GM08714 (cell line): ENCODE data around the gene PKHD1.

Source experiments
- H3K4me3 ChIP-seq: fragments of 200-500 bp; sonication (Bioruptor generic); 2 replicates; pipeline ENCODE4 v1.5.1; 2014; ENCODE audit warnings: mild to moderate bottlenecking, low read length, inconsistent platforms
- ZNF274 ChIP-seq: IDR thresholded peaks from 2 replicates; pipeline ENCODE4 v1.6.1; 2012; ENCODE audit warnings: mild to moderate bottlenecking, low read depth, low read length

The PKHD1 gene

DNA sequence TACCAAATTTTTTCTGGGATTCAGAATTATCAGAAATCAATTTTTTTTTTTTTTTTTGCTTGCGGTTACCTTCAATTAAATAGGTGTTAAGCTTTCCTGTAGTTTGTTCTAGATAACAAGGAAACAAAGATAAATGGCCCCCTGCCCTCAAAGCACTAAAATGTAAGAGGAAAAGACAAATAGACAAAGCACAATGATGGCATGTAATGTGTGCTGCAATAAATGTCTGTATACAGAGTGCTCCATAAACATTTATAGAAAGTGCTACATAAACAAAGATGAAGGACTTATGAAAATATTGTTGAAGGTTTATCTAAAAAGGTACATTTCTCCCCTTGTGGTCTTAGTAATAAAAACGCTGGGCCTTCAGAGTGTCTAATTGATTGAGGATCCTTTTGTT lies 384.6 kb downstream of the PKHD1 start:
- no peak overlapping the region for H3K4me3 ChIP-seq
- no peak for TF ChIP-seq ZNF274

DNA sequence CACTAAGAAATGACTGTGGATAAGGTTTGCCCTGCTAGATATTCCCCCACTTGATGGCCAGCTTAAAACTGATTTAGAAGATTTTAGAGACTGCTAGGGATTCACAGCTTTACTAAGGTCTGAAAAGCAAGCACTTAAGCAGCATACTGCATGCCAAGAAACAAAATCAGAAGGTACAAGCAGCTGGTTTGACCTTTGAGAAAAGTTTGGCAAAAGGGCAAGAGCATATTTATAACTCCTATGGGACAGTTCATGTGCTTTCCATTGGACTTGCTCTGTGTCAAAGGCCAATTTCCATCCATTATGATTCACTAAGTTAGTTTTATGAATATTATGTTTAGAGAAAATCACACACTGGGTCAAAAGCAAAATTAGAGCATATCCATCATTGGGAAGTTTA lies 402.8 kb downstream of the PKHD1 start:
- no peak overlapping the region for H3K4me3 ChIP-seq
- no peak for TF ChIP-seq ZNF274

DNA sequence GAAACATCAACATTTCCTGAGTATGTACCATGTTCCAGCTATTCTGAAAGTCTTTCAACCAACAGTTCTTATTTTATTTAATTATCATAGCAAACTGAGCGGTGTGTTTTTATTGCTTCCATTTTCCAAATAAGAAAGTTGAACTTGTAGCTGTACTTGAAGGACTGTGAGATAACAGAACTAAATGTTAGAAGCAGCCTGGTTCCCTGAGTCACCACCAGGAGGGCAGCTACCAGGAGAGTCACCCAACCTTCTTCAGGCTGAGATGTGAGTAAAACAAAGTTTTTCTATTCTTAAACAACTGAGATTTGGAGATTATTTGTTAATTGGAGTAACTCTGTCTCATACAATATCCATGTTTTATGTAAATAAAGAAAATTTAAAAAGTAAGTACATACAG lies 403.4 kb downstream of the PKHD1 start:
- no peak for TF ChIP-seq ZNF274
- H3K4me3 ChIP-seq, result no peak overlapping the region

DNA sequence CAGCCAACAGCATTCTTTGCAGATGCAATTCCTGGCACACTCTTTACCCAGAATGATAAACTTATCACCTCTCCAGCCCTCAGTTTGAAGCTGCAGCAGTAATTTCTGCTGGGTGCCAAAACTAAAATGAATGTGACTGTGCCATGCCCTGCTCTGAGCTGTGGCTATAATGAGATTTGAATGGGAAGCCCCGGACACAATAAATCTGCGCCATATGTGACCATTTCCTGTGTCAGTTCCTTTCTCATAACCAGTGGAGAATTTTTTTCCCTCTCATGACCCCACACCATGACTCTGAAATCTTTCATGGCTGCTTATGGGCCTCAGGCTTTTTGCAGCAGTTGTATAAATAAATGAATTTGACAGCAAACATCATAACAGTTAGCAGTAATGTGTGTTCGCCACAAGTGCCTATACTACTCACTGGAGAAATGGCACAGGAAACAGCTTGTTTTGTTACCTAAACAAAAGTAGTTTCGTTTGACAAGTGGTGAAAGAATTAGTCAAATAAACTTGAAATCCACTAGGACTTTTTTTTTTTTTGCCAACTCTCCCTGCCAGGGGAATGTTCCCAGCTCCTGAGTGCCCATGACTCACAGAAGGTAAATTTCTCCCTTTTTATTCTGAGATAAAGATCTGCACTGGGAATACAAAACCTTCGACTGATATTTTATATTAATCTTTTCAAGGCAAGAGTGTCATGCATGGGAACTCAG lies 408.4 kb downstream of the PKHD1 start:
- TF ChIP-seq ZNF274, result no peak
- H3K4me3 ChIP-seq, result no peak overlapping the region

DNA sequence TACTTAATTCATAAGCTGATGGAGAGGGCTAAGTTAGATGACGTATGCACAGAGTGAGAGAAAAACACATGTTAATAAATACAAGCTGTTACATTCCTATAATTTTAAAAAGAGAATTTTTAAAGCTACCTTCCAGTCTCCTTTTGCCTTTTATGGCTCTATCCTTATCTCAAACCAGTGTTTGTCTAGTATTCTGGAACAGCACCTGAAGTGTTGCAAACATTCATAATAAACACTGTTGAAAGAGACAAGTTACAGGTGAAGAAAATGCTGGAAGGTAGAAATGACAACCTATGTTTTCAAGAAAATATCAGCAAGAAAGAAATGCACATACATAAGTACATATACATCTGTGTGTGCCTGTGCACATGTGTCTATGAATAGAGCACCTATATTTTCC lies 409.1 kb downstream of the PKHD1 start:
- TF ChIP-seq ZNF274, result no peak
- H3K4me3 ChIP-seq, result no peak overlapping the region

DNA sequence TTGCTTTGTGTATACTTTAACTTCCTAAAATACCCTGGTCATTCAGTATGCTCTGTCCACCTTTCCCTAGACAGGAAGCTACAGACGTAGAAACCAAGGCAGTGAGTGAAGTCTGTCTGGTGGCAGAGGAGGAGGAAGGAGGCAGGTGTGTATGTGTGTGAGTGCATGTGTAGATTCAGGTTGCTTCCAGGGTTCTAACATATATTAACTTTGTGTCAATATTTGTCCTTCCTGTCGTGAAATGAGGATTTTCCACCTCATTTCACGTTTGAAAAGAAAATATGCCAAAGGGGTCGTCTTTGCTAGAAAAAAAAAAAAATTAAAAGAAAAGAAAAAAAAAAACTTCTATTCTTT lies 411.5 kb downstream of the PKHD1 start:
- TF ChIP-seq ZNF274, result no peak
- H3K4me3 ChIP-seq, result no peak overlapping the region

DNA sequence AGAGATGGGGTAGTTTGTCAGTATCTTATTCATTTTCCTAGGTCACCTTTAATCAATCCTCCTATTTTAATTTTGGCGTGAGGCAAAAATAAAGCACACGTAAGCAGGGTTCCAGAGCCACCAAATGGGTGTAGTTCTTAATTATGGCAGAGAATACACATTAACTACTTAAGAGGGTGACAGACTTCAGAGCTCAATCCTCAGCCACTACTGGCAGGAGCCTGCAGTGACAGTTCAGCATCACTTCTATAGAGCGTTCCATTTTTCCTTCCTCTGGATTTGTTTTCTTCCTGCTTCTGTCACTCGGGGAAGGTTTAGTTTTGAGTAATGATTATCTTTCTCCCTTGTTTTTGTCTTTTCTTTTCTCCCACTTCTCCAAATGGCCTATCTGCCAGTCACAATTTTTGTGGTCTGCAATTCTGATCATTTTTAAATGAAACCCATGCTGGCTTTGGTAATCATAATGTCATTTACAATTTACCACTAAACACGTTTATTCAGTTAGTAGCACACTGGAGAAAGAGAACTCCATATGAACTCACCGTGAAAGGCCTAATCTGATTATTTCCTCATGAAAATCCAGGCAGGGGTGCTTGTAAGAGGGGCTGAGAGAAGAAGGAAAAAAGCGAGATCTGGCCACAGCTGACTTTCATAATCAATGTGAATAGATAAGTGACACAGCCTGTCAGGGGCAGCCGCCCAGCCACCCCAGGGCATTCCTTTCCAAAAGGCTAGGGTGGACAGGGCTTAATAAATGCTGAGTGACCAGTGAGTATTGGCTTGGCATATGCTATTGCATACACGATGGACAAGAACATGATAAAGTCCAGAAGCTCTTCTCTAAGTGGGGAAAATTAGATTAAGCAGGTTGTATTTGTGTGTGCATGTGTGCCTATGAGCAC lies 412.1 kb downstream of the PKHD1 start:
- no peak for TF ChIP-seq ZNF274
- H3K4me3 ChIP-seq, result no peak overlapping the region

DNA sequence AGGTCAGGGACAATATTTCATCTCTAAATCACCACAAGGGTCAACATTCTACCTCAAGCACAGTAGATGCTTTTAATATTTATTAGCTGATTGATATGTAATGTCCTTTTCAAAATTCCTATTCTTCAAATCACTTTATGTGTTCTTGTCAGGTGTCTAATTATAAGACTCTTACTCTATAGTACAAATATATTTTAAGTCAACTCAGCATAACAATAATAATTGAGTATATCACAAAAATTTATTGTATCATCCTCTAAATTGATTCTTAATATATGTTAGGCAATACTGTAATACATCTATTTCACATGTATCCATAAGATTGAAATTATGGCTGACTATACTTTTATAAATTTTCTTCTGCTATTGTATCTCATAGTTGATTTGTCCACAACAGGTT lies 423.9 kb downstream of the PKHD1 start:
- no peak overlapping the region for H3K4me3 ChIP-seq
- TF ChIP-seq ZNF274, result no peak

DNA sequence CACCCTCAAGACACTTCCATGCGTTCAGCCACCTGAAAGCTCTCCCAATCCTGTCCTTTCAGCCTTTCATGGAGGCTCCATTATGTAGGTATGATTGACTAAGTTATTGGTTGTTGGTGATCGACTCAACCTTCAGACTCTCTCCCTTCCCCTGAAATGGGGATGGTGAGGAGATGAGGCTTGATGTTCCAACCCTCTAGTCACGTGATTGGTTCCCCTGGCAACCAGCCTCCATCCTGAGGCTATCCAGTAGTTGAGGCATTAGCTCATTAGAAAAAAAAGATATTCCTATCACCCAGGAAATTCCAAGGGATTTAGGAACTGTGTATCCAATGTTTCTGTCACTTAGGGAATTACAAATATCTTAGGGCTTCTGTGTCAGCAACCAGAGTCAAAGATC lies 426.6 kb downstream of the PKHD1 start:
- no peak for TF ChIP-seq ZNF274
- no peak overlapping the region for H3K4me3 ChIP-seq

DNA sequence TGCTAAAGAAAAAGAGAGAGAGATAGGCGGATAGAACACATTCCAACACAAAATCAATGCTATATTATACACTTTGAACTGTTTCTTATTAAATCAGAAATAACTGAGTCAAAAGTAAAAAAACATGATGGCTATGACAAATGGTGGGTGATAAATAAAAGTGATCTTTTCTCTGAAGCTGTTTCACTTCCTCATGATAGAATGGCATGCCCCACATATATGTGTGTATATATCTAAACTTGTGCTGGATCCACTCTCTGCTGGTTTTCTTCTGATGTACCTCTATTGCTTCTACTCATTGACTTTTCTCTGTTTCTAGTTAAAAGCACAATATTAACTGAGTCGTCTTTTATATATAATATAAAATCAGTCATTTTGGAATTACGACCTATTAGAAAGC lies 429.9 kb downstream of the PKHD1 start:
- no peak for TF ChIP-seq ZNF274

DNA sequence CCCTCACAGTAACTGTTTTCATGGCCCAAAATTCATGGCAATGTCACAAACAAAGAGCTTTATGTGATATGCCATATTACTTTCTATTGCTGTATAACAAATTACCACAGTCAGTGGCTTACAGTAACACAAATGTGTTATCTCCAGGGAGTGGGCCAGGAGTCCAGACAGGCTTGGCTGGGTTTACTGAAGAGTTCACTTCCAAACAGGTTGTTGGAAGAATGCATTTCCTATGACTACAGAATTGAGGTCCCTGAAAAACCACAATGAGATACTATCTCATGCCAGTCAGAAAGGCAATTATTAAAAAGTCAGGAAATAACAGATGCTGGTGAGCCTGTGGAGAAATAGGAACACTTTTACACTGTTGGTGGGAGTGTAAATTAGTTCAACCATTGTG lies 431.9 kb downstream of the PKHD1 start:
- no peak for TF ChIP-seq ZNF274
- H3K4me3 ChIP-seq, result no peak overlapping the region

More for the DNA sequence above, 429.9 kb downstream of the PKHD1 start:
- no peak overlapping the region for H3K4me3 ChIP-seq

DNA sequence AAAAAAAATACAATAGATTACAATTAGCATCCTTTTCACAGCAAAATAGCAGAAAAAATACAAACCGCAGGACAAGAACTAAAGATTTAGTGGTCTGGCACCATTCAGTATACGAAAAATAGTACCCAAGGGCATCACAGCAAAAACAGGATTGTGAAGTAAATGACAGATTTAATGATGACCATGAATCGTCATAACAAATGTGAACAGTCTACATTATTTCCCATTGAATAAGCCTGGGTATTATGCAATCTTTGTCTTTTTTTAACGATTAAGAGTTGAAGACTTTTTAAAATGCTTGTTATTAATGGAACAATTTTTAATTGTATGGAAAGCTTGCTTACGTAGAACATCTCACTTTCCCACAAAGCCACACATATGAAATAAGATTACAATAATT lies 432.8 kb downstream of the PKHD1 start:
- no peak for TF ChIP-seq ZNF274
- no peak overlapping the region for H3K4me3 ChIP-seq

DNA sequence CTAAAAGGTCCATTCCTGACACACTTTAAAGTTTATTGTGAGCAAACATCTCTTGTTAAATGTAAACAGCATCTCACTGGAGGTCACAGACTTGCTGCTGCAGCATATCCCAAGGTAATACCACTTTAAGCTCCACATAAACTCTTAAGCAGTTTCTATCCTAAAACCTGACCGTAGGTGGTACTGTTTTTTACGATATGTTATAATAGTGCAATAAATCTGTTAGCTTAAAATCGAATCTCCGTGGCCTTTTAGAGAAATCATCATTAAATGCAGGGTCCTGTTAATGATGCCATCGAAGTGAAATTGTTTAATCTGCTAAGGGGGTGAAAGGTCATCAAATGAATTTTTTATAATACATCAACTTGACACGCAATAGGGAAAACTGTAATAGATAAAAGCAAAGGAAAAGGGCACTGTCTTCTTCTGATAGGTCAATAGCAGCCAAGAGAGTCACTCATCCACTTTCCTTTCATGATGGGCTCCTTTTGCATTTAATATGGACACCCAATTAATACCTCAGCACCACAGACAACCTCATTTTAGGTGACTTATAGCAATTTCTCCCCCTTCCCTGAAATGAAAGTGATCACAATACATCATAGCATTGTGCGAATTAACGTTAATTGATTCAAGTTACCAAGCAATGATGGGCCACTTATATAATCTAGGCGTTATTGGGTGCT lies 436.1 kb downstream of the PKHD1 start:
- no peak for TF ChIP-seq ZNF274
- no peak overlapping the region for H3K4me3 ChIP-seq

DNA sequence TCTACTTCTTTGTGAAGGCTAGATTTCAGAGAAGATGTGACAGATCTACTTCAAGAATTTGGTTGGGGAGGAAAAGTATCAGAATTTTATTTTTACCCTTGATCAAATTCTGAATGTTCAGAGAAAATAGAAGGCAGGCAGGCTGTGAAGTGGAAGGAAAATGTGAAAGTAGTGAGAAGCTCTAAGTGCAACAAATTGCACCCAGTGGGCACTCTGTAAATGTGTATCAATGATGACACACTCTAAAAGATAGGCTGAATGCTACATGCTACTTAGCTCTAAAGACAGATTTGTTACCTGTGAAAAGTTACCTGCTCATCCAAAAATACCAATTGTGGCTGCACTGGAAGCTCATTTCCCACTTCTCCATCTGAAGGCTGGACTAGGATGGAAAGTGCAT lies 438.6 kb downstream of the PKHD1 start:
- H3K4me3 ChIP-seq, result no peak overlapping the region
- no peak for TF ChIP-seq ZNF274

DNA sequence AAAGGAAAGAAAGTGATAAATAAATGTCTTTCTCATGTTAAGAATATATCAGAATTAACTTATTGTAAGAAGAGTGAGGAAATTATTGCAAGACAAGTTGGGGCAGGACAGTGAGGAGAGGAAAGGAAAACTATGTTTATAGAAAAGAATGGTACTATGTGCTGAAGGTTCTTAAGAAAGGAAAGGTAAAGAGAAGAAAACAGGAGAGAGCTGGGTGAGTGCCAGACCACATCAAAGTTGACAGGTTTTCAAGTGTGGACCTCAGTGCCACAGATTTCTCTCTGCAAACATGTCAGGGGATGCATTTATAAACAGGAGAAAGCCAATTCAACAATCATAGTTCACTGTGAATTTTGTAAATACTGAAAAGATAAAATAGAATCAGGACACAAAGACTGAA lies 439.2 kb downstream of the PKHD1 start:
- no peak overlapping the region for H3K4me3 ChIP-seq
- TF ChIP-seq ZNF274, result no peak
